Epithelial cell of esophagus (primary cell): Measurements from ENCODE around the gene CDC42EP4.

Experiments
- DNase-seq: peaks from one replicate; pipeline ENCODE4 v3.0.0; 2010; ENCODE audit warnings: low read depth
- H3K4me3 ChIP-seq: 2 replicates; pipeline ENCODE4 v1.5.1; 2011; ENCODE audit warnings: mild to moderate bottlenecking, low read length, control low read depth
- TF ChIP-seq, protein P1 (sequence below): IDR thresholded peaks from 2 replicates; pipeline ENCODE4 v1.5.1; 2011; ENCODE audit warnings: low read depth, mild to moderate bottlenecking, low read length, control low read depth, inconsistent platforms; ENCODE audit not compliant: insufficient read depth; ENCODE audit errors: missing control alignments

The CDC42EP4 gene

DNA sequence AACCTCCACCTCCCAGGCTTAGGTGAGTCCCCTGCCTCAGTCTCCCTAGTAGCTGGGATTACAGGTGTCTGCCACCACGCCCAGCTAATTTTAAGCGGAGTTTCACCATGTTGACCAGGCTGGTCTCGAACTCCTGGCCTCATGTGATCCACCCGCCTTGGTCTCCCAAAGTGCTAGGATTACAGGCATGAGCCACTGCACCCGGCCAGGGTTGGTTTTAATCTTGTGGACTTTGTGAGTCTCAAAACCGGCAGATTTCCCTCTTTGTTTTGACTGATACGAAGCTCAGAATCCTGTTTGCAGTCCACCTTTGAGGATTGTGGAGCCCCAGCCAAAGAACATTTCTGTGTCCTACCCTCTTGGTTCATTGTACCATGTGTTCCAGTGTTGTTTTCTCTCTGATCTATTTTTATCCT, 33.7 kb downstream of the CDC42EP4 start:
- H3K4me3 ChIP-seq, result no peak overlapping the region
- TF ChIP-seq, protein P1, sequence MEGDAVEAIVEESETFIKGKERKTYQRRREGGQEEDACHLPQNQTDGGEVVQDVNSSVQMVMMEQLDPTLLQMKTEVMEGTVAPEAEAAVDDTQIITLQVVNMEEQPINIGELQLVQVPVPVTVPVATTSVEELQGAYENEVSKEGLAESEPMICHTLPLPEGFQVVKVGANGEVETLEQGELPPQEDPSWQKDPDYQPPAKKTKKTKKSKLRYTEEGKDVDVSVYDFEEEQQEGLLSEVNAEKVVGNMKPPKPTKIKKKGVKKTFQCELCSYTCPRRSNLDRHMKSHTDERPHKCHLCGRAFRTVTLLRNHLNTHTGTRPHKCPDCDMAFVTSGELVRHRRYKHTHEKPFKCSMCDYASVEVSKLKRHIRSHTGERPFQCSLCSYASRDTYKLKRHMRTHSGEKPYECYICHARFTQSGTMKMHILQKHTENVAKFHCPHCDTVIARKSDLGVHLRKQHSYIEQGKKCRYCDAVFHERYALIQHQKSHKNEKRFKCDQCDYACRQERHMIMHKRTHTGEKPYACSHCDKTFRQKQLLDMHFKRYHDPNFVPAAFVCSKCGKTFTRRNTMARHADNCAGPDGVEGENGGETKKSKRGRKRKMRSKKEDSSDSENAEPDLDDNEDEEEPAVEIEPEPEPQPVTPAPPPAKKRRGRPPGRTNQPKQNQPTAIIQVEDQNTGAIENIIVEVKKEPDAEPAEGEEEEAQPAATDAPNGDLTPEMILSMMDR, result no peak
- DNase-seq, result no peak

DNA sequence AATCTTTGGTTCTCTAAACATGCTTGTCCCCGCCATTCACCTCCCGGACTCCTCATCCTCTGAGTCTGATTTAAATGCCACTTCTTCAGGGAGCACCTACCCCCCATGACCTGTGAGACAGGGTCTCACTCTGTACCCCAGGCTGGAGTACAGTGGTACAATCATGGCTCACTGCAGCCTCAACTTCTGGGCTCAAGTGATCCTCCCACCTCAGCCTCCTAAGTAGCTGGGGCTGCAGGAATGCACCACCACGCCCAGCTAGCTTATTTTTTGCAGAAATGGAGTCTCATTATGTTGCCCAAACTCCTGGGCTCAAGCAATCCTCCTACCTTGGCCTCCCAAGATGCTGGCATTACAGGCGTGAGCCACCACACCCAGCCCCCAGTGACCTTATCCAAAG, 37.3 kb downstream of the CDC42EP4 start:
- no peak overlapping the region for H3K4me3 ChIP-seq
- TF ChIP-seq, protein P1, result no peak
- DNase-seq, result no peak

DNA sequence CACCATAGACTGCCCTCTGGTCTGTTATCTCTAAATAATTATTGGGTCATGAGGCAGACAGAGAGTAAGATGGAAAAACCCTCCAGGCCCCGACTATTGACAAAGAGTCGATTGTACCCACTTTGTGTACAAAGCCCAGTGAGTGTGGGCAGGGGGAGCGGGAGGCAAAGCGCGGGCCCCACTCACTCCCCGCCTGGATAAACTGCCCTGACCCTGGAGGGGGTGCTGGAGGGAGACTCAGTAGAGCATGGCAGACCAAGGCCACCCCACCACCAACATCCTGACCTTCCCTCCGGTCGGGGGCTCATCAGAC, 38.9 kb downstream of the CDC42EP4 start:
- no peak overlapping the region for H3K4me3 ChIP-seq
- no peak for DNase-seq
- TF ChIP-seq, protein P1, result no peak

DNA sequence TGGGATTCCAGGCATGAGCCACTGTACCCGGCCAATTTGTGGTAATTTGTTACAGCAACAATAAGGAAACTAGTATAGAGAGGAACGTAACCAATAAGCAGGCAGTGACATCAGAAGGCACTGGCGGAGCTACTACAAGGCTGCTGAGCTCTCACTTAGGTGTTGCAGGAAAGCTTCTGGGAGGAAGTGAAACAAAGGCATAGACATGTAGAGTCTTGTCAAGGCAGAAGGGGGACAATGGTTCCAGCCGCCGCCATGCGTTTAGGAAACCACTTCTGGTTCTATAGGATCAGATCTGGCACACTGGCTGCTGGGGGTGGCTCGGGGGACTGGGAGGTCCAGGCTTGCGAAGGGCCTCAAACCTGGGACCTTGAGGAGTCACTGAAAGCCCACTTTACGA, 40.7 kb downstream of the CDC42EP4 start:
- TF ChIP-seq, protein P1, result no peak
- H3K4me3 ChIP-seq, result no peak overlapping the region
- DNase-seq, result peak; percentile 89

DNA sequence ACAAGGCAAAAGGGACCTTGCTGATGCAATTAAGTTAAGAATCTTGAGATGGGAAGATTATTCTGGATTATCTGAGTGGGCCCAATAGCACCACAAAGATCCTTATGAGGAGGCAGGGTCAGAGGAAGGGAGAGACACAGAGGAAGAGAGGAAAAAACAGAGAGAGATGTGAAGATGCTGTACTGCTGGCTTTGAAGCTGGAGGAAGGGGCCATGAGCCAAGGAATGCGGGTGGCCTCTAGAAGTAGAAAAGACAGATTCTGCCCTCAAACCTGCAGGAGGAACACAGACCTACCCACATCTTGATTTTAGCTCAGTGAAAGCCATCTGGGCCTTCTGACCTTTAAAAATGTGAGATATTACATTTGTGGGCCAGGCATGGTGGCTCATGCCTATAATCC, 42.0 kb downstream of the CDC42EP4 start:
- DNase-seq, result no peak
- no peak overlapping the region for H3K4me3 ChIP-seq
- TF ChIP-seq, protein P1, result no peak

DNA sequence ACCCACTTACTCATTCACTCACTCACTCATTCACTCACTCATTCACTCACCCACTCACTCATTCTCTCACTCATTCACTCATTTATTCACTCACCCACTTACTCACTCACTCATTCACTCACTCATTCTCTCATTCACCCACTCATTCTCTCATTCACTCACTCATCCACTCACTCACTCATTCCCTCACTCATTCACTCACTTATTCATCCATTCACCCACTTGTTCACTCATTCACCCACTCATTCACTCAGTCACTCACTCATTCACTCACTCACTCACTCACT, 42.5 kb downstream of the CDC42EP4 start:
- no peak for DNase-seq
- TF ChIP-seq, protein P1, result no peak
- H3K4me3 ChIP-seq, result no peak overlapping the region

DNA sequence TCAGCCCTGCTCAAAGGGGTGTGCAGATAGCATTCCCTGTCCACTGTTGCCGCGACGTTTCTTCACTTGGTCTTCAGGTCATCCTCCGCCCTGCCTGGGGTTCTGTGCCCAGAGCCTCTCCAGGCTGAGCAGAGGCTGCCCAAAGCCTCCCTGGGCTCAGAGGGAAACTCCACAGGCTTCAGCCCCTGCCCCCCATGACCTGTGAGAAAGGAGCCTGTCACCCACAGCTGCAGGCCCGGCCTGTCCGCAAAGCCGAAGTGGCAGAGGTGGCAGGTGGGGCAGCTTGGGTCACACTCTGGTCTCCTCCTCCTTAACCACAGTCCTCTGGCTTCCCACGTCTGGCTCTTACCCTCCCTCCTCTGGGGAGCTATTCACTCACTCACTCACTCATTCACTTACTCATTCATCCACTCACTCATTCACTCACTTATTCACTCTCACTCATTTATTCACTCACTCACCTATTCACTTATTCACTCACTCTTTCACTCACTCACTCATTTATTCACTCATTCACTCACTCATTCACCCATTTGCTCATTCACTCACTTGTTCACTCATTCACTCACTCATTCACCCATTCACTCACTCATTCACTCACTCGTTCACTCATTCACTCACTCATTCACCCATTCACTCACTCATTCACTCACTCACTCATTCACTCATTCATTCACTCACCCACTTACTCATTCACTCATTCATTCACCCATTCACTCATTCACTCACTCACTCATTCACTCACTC, 43.0 kb downstream of the CDC42EP4 start:
- DNase-seq, result no peak

More for the DNA sequence above, 43.0 kb downstream of the CDC42EP4 start:
- TF ChIP-seq, protein P1, result no peak
- H3K4me3 ChIP-seq, result no peak overlapping the region
